Prostate gland (tissue), 2 donors: ENCODE results near the gene QPCT. TPM values are rescaled to one million over a fixed set of nuclear protein-coding genes. Genes with fewer than 3 reads are reported as not detected.

Source experiments
- DNase-seq: peaks from one replicate; pipeline ENCODE4 v3.0.0-alpha.2; 2019; ENCODE audit warnings: low spot score
- H3K27ac ChIP-seq, 2 donors: fragments of 200-600 bp; sonication (generic); 2 replicates each; pipeline ENCODE4 v1.5.1; 2017 to 2019
- H3K27me3 ChIP-seq: fragments of 200-600 bp; sonication (generic); replicated peaks from 2 replicates; pipeline ENCODE4 v1.5.1; 2019; ENCODE audit not compliant: insufficient read depth
- H3K36me3 ChIP-seq, 2 donors: fragments of 200-600 bp; sonication (generic); 1 replicate in 1 of 2; 2 replicates in 1 of 2; pipeline versions ENCODE4 v1.5.1 to v1.8.1; 2017 to 2019
- H3K4me1 ChIP-seq: fragments of 200-600 bp; sonication (generic); replicated peaks from 2 replicates; pipeline ENCODE4 v1.5.1; 2019
- H3K4me3 ChIP-seq, 2 donors: fragments of 200-600 bp; sonication (generic); 2 replicates each; pipeline ENCODE4 v1.5.1; 2017 to 2019
- H3K9me3 ChIP-seq: fragments of 200-600 bp; sonication (generic); 2 replicates; pipeline ENCODE4 v1.5.1; 2017
- POLR2A ChIP-seq: fragments of 450-650 bp; IDR thresholded peaks from one replicate; pipeline ENCODE4 v1.6.1; 2016; ENCODE audit warnings: antibody characterized with exemption, mild to moderate bottlenecking
- POLR2AphosphoS5 ChIP-seq: sonication (generic); formaldehyde crosslinking; IDR thresholded peaks from one replicate; pipeline ENCODE4 v1.6.1; 2017; ENCODE audit warnings: antibody characterized with exemption
- WGBS: methylation state at CpG from one replicate; pipeline ENCODE4 v1.1.5; 2018; 5-methylcytosine and 5-hydroxymethylcytosine counted together
- intact Hi-C: fragments of 100-400 bp; cut with DNase I; formaldehyde crosslinking; loops from one replicate; pipeline ENCODE4 v1.14.2; 2022
- total RNA-seq, 2 donors: library from RNA; depleted of rRNA; stranded (reverse); fragments of >200 nt; gene quantifications; one replicate each; pipeline ENCODE4 v1.1.0, GENCODE V29; 2016
- TF ChIP-seq, protein P1 (sequence below), 4 experiments: fragments of 200-600 bp in 2 of 4; fragments of 450-650 bp in 2 of 4; sonication (generic) in 2 of 4; IDR thresholded peaks; 1 replicate in 3 of 4; 2 replicates in 1 of 4; pipeline ENCODE4 v1.5.1; 2016 to 2019; ENCODE audit warnings: antibody characterized with exemption in 4 of 4, mild to moderate bottlenecking in 2 of 4, moderate library complexity in 2 of 4

Gene QPCT
- total RNA-seq, 2 donors from 2014 or later: 5.3 to 11.7 TPM

DNA sequence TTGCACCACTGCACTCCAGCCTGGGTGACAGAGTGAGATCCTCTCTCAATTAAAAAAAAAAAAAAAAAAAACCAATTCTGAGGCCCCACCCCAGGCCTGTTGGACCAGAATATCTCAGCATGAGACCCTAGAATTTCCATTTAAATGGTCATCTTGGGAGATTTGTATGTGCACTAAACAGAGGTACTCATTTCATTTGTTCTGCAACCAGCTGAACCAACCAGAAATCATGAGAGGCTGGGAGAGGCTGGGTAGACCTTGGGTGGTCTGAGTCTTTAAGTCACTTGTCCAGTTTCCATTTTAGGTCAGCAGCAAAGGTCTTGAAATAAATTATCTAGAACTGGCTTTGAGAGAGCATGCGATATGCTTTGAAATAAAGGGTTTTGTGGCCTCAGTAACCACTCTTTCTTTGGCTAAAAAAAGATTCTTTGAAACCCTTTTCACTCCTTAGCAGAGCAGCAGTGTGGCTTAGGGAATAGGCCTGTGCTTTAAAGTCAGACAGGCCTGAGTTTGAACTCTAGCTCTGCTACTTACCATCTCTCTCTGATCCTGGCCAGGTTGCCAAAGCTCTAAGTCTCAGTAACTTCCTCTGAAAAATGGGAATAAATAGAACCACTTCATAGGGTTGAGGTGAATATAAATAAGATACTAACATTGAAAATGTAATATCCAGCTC, 52.6 kb downstream of the QPCT start:
- WGBS: 91% methylated on average over 1 of the region's 1 CpG
- Histone ChIP-seq H3K36me3 (no peaks in the 10 kb centered on the region), H3K9me3 (no peaks in the 10 kb centered on the region), H3K27ac (no peak overlapping the region), H3K27me3 (no peaks in the 10 kb centered on the region), H3K4me1 (no peaks in the 10 kb centered on the region), H3K4me3 (no peak overlapping the region)
- TF ChIP-seq, protein P1, sequence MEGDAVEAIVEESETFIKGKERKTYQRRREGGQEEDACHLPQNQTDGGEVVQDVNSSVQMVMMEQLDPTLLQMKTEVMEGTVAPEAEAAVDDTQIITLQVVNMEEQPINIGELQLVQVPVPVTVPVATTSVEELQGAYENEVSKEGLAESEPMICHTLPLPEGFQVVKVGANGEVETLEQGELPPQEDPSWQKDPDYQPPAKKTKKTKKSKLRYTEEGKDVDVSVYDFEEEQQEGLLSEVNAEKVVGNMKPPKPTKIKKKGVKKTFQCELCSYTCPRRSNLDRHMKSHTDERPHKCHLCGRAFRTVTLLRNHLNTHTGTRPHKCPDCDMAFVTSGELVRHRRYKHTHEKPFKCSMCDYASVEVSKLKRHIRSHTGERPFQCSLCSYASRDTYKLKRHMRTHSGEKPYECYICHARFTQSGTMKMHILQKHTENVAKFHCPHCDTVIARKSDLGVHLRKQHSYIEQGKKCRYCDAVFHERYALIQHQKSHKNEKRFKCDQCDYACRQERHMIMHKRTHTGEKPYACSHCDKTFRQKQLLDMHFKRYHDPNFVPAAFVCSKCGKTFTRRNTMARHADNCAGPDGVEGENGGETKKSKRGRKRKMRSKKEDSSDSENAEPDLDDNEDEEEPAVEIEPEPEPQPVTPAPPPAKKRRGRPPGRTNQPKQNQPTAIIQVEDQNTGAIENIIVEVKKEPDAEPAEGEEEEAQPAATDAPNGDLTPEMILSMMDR (IDR thresholded peaks at IDR 0.05): no peak
- no peak for TF ChIP-seq POLR2AphosphoS5
- no peak for TF ChIP-seq POLR2A
- no peak for DNase-seq
- intact Hi-C loops: loop anchor here (5.0 to 10.0 kb wide), 4 partner anchors 435 to 878 kb away; no protein-coding TSS in a partner anchor

DNA sequence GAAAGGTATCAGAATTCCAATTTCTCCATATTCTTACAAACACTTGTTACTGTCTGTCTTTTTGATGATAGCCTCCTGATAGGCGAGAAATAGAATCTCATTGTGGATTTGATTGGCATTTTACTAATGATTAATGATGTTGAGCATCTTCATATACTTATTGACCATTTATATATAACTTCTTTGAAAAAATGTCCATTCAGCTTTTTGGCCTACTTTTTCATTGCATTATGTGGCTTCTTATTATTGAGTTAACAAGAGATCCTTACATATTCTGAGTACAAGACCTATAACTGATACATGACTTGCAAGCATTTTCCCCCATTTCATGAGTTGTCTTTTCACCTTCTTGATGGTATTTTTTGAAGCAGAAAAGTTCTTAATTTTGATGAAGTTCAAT, 54.6 kb downstream of the QPCT start:
- H3K9me3 ChIP-seq: no peaks in the 10 kb centered on the region
- WGBS: 96% methylated on average over 1 of the region's 1 CpG
- no peaks in the 10 kb centered on the region for H3K36me3 ChIP-seq
- no peak overlapping the region for H3K27ac ChIP-seq
- no peak overlapping the region for H3K4me3 ChIP-seq
- TF ChIP-seq POLR2AphosphoS5 (no peak), POLR2A (no peak)
- TF ChIP-seq, protein P1 (IDR thresholded peaks at IDR 0.05): no peak
- DNase-seq: no peak
- intact Hi-C loops: loop anchor here (5.0 to 10.0 kb wide), 4 partner anchors 433 to 876 kb away; no protein-coding TSS in a partner anchor
- H3K27me3 ChIP-seq: no peaks in the 10 kb centered on the region
- H3K4me1 ChIP-seq: no peaks in the 10 kb centered on the region

GRCh38 chr2:37400041-37400440, 55.6 kb downstream of the QPCT start:
- TF ChIP-seq POLR2A (no peak), POLR2AphosphoS5 (no peak)
- TF ChIP-seq, protein P1 (IDR thresholded peaks at IDR 0.05): no peak
- intact Hi-C loops: no loop called here
- Histone ChIP-seq H3K27me3 (no peaks in the 10 kb centered on the region), H3K36me3 (no peaks in the 10 kb centered on the region), H3K4me1 (no peaks in the 10 kb centered on the region), H3K9me3 (no peaks in the 10 kb centered on the region), H3K27ac (no peak overlapping the region), H3K4me3 (no peak overlapping the region)
- WGBS: 95% methylated on average over 4 of the region's 4 CpGs
- no peak for DNase-seq

DNA sequence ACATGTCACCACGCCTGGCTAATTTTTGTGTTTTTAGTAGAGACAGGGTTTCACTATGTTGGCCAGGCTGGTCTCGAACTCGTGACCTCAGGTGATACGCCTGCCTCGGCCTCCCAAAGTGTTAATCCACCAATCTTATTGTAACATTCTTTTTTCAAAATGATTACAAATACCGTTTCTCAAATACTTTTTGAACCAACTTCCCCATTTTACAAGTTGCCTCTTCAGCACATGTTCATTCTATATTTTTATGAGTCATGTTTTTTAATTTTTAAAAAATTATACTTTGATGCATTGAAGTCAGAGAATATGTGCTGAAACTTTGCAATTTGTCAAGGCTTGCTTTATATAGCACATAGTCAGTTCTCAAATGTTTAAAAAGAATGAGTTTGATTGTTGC, 58.2 kb downstream of the QPCT start:
- intact Hi-C loops: no loop called here
- Histone ChIP-seq H3K4me1 (no peaks in the 10 kb centered on the region), H3K9me3 (no peaks in the 10 kb centered on the region), H3K36me3 (no peaks in the 10 kb centered on the region), H3K27me3 (no peaks in the 10 kb centered on the region), H3K27ac (no peak overlapping the region), H3K4me3 (no peak overlapping the region)
- WGBS: 92% methylated on average over 6 of the region's 6 CpGs
- DNase-seq: no peak
- TF ChIP-seq POLR2AphosphoS5 (no peak), POLR2A (no peak)
- TF ChIP-seq, protein P1 (IDR thresholded peaks at IDR 0.05): no peak

GRCh38 chr2:37405781-37406180, 61.4 kb downstream of the QPCT start:
- Histone ChIP-seq H3K36me3 (no peaks in the 10 kb centered on the region), H3K27me3 (no peaks in the 10 kb centered on the region), H3K4me1 (no peaks in the 10 kb centered on the region), H3K9me3 (no peaks in the 10 kb centered on the region), H3K4me3 (no peak overlapping the region), H3K27ac (no peak overlapping the region)
- TF ChIP-seq POLR2A (no peak), POLR2AphosphoS5 (no peak)
- TF ChIP-seq, protein P1 (IDR thresholded peaks at IDR 0.05): no peak
- no peak for DNase-seq
- intact Hi-C loops: no loop called here
- 60% methylated on average over 2 of the region's 2 CpGs for WGBS
